ENCODE measurements around the gene C10orf90.

The C10orf90 gene

GRCh38 chr10:126576336-126576735, 94.2 kb downstream of the C10orf90 start:
- Histone ChIP-seq H3K9me3 (ENCODE audit: control insufficient read depth, low read length) (no peaks in the 10 kb centered on the region), H3K4me3 (ENCODE audit: low read length) (no peak overlapping the region), H3K36me3 (ENCODE audit: control insufficient read depth, insufficient read depth, low read length) (no peaks in the 10 kb centered on the region), H3K27me3 (ENCODE audit: control insufficient read depth, insufficient read depth, low read length) (no peaks in the 10 kb centered on the region), H3K4me1 (ENCODE audit: control insufficient read depth, insufficient read depth, low read length) (no peaks in the 10 kb centered on the region), H3K9ac (ENCODE audit: low read length) (no peak overlapping the region)

- Histone ChIP-seq H3K9me3 (ENCODE audit: control insufficient read depth, low read length) (no peaks in the 10 kb centered on the region), H3K4me3 (ENCODE audit: low read length) (no peak overlapping the region), H3K4me1 (ENCODE audit: control insufficient read depth, insufficient read depth, low read length) (no peaks in the 10 kb centered on the region), H3K36me3 (ENCODE audit: control insufficient read depth, insufficient read depth, low read length) (no peaks in the 10 kb centered on the region), H3K27me3 (ENCODE audit: control insufficient read depth, insufficient read depth, low read length) (no peaks in the 10 kb centered on the region), H3K9ac (ENCODE audit: low read length) (no peak overlapping the region)
Observed at GRCh38 chr10:126570621-126571602, 99.6 kb downstream of the C10orf90 start.

GRCh38 chr10:126570245-126570570, 100.3 kb downstream of the C10orf90 start:
- H3K4me3 ChIP-seq (ENCODE audit: low read length), result no peak overlapping the region
- no peaks in the 10 kb centered on the region for H3K9me3 ChIP-seq (ENCODE audit: control insufficient read depth, low read length)
- H3K27me3 ChIP-seq (ENCODE audit: control insufficient read depth, insufficient read depth, low read length), result no peaks in the 10 kb centered on the region
- no peaks in the 10 kb centered on the region for H3K4me1 ChIP-seq (ENCODE audit: control insufficient read depth, insufficient read depth, low read length)
- no peak overlapping the region for H3K9ac ChIP-seq (ENCODE audit: low read length)
- H3K36me3 ChIP-seq (ENCODE audit: control insufficient read depth, insufficient read depth, low read length), result no peaks in the 10 kb centered on the region

- H3K9me3 ChIP-seq (ENCODE audit: control insufficient read depth, low read length), result no peaks in the 10 kb centered on the region
- H3K36me3 ChIP-seq (ENCODE audit: control insufficient read depth, insufficient read depth, low read length), result no peaks in the 10 kb centered on the region
- H3K27me3 ChIP-seq (ENCODE audit: control insufficient read depth, insufficient read depth, low read length), result no peaks in the 10 kb centered on the region
- no peak overlapping the region for H3K9ac ChIP-seq (ENCODE audit: low read length)
- no peaks in the 10 kb centered on the region for H3K4me1 ChIP-seq (ENCODE audit: control insufficient read depth, insufficient read depth, low read length)
- H3K4me3 ChIP-seq (ENCODE audit: low read length), result no peak overlapping the region
Observed at GRCh38 chr10:126569513-126570244, 100.8 kb downstream of the C10orf90 start.

GRCh38 chr10:126568809-126569385, 101.6 kb downstream of the C10orf90 start:
- H3K9ac ChIP-seq (ENCODE audit: low read length), result no peak overlapping the region
- H3K4me1 ChIP-seq (ENCODE audit: control insufficient read depth, insufficient read depth, low read length), result no peaks in the 10 kb centered on the region
- no peaks in the 10 kb centered on the region for H3K36me3 ChIP-seq (ENCODE audit: control insufficient read depth, insufficient read depth, low read length)
- no peaks in the 10 kb centered on the region for H3K9me3 ChIP-seq (ENCODE audit: control insufficient read depth, low read length)
- no peak overlapping the region for H3K4me3 ChIP-seq (ENCODE audit: low read length)
- no peaks in the 10 kb centered on the region for H3K27me3 ChIP-seq (ENCODE audit: control insufficient read depth, insufficient read depth, low read length)

GRCh38 chr10:126565871-126566270, 104.6 kb downstream of the C10orf90 start:
- no peaks in the 10 kb centered on the region for H3K9me3 ChIP-seq (ENCODE audit: control insufficient read depth, low read length)
- H3K4me1 ChIP-seq (ENCODE audit: control insufficient read depth, insufficient read depth, low read length), result no peaks in the 10 kb centered on the region
- no peaks in the 10 kb centered on the region for H3K36me3 ChIP-seq (ENCODE audit: control insufficient read depth, insufficient read depth, low read length)
- H3K27me3 ChIP-seq (ENCODE audit: control insufficient read depth, insufficient read depth, low read length), result no peaks in the 10 kb centered on the region
- no peak overlapping the region for H3K9ac ChIP-seq (ENCODE audit: low read length)
- H3K4me3 ChIP-seq (ENCODE audit: low read length), result no peak overlapping the region

- Histone ChIP-seq H3K36me3 (ENCODE audit: control insufficient read depth, insufficient read depth, low read length) (no peaks in the 10 kb centered on the region), H3K9me3 (ENCODE audit: control insufficient read depth, low read length) (no peaks in the 10 kb centered on the region), H3K27me3 (ENCODE audit: control insufficient read depth, insufficient read depth, low read length) (no peaks in the 10 kb centered on the region), H3K4me3 (ENCODE audit: low read length) (no peak overlapping the region), H3K9ac (ENCODE audit: low read length) (no peak overlapping the region), H3K4me1 (ENCODE audit: control insufficient read depth, insufficient read depth, low read length) (no peaks in the 10 kb centered on the region)
Observed at GRCh38 chr10:126565441-126565840, 105.1 kb downstream of the C10orf90 start.

- Histone ChIP-seq H3K4me3 (ENCODE audit: low read length) (no peak overlapping the region), H3K27me3 (ENCODE audit: control insufficient read depth, insufficient read depth, low read length) (no peaks in the 10 kb centered on the region), H3K36me3 (ENCODE audit: control insufficient read depth, insufficient read depth, low read length) (no peaks in the 10 kb centered on the region), H3K9ac (ENCODE audit: low read length) (no peak overlapping the region), H3K4me1 (ENCODE audit: control insufficient read depth, insufficient read depth, low read length) (no peaks in the 10 kb centered on the region), H3K9me3 (ENCODE audit: control insufficient read depth, low read length) (no peaks in the 10 kb centered on the region)
Observed at GRCh38 chr10:126564326-126564888, 106.1 kb downstream of the C10orf90 start.

GRCh38 chr10:126563361-126563760, 107.1 kb downstream of the C10orf90 start:
- no peaks in the 10 kb centered on the region for H3K36me3 ChIP-seq (ENCODE audit: control insufficient read depth, insufficient read depth, low read length)
- H3K4me1 ChIP-seq (ENCODE audit: control insufficient read depth, insufficient read depth, low read length), result no peaks in the 10 kb centered on the region
- H3K9ac ChIP-seq (ENCODE audit: low read length), result no peak overlapping the region
- no peaks in the 10 kb centered on the region for H3K9me3 ChIP-seq (ENCODE audit: control insufficient read depth, low read length)
- H3K27me3 ChIP-seq (ENCODE audit: control insufficient read depth, insufficient read depth, low read length), result no peaks in the 10 kb centered on the region
- H3K4me3 ChIP-seq (ENCODE audit: low read length), result no peak overlapping the region

GRCh38 chr10:126561921-126562680, 108.4 kb downstream of the C10orf90 start:
- Histone ChIP-seq H3K9me3 (ENCODE audit: control insufficient read depth, low read length) (no peaks in the 10 kb centered on the region), H3K4me3 (ENCODE audit: low read length) (no peak overlapping the region), H3K27me3 (ENCODE audit: control insufficient read depth, insufficient read depth, low read length) (no peaks in the 10 kb centered on the region), H3K9ac (ENCODE audit: low read length) (no peak overlapping the region), H3K36me3 (ENCODE audit: control insufficient read depth, insufficient read depth, low read length) (no peaks in the 10 kb centered on the region), H3K4me1 (ENCODE audit: control insufficient read depth, insufficient read depth, low read length) (no peaks in the 10 kb centered on the region)

GRCh38 chr10:126561294-126561920, 109.1 kb downstream of the C10orf90 start:
- Histone ChIP-seq H3K27me3 (ENCODE audit: control insufficient read depth, insufficient read depth, low read length) (no peaks in the 10 kb centered on the region), H3K9me3 (ENCODE audit: control insufficient read depth, low read length) (no peaks in the 10 kb centered on the region), H3K4me1 (ENCODE audit: control insufficient read depth, insufficient read depth, low read length) (no peaks in the 10 kb centered on the region), H3K4me3 (ENCODE audit: low read length) (no peak overlapping the region), H3K36me3 (ENCODE audit: control insufficient read depth, insufficient read depth, low read length) (no peaks in the 10 kb centered on the region), H3K9ac (ENCODE audit: low read length) (no peak overlapping the region)

Data from mucosa of stomach (tissue), 1 donor.